ENCODE measurements around the gene GLIPR1.

GRCh38 chr12:75460204-75460603 is 20.4 kb upstream of the GLIPR1 start:
- TF ChIP-seq CTCF (IDR thresholded peaks at IDR 0.05; ENCODE audit: low read depth, low read length) (no peak), EZH2phosphoT487 (IDR thresholded peaks at IDR 0.05; ENCODE audit: low read depth) (no peak)
